ENCODE measurements around the gene OR51S1.
"Not testable (repeated sequence)": the region's sequence is repeated elsewhere in the genome, so short reads cannot be mapped to it uniquely, and the experiment has no call there.

OR51S1 gene

DNA sequence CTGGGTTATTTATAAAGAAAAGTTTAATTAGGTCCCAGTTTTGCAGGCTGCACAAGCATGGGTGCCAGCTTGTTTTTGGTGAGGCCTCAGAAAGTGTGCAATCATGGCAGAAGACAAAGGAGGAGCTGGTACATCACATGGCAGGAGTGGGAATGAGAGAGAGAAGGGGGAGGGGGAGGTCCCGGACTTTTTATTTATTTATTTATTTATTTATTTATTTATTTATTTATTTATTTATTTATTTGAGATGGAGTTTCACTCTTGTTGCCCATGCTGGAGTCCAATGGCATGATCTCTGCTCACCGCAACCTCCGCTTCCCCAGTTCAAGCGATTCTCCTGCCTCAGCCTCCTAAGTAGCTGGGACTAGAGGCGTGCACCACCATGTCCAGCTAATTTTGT is 47.7 kb downstream of the OR51S1 start:
- not testable (repeated sequence) for DNase-seq

GRCh38 chr11:4798427-4799183 is 50.4 kb downstream of the OR51S1 start:
- DNase-seq = no peak
